ENCODE measurements around the gene DDAH2.
A peak's percentile ranks its signal among the peaks of the same experiment; 100 is the strongest.

DDAH2 gene

GRCh38 chr6:31739639-31740396 lies 10.7 kb upstream of the DDAH2 start, which contains the start of gene MSH5 (continued):
- TF ChIP-seq MEIS1 (CRISPR knock-in tag; IDR thresholded peaks at IDR 0.05; ENCODE audit: borderline replicate concordance) (no peak), ZSCAN5A (tag by site-specific recombination; IDR thresholded peaks at IDR 0.05) (peak; percentile 40; the same call in 1 of the 2 replicates), HIC1 (tag by site-specific recombination; IDR thresholded peaks at IDR 0.05) (0 out of 2 replicates have a peak, but pooled peaks have one; percentile 13), ZBTB26 (tag by site-specific recombination; optimal IDR thresholded peaks at IDR 0.05) (peak; percentile 99), KLF9 (tag by site-specific recombination; IDR thresholded peaks at IDR 0.05; ENCODE audit: low read depth) (peak; percentile 73; the same call in 1 of the 2 replicates), FEZF1 (tag by site-specific recombination; IDR thresholded peaks at IDR 0.05) (peak; percentile 92), ZNF830 (tag by site-specific recombination; IDR thresholded peaks at IDR 0.05; ENCODE audit: low read depth) (no peak), BCL11B (tag by site-specific recombination; IDR thresholded peaks at IDR 0.05; ENCODE audit: low read depth) (peak; percentile 89; the same call in 1 of the 2 replicates), ZSCAN30 (tag by site-specific recombination; IDR thresholded peaks at IDR 0.05) (peak; percentile 72), KLF17 (tag by site-specific recombination; IDR thresholded peaks at IDR 0.05) (peak; percentile 94), ZNF692 (tag by site-specific recombination; IDR thresholded peaks at IDR 0.05) (peak; percentile 71), PBX3 (CRISPR knock-in tag; IDR thresholded peaks at IDR 0.05) (peak; percentile 96)

- ChIA-PET CTCF (interaction anchor here (0.6 to 4.7 kb wide), 16 partner anchors 8 to 427 kb away, joined by 3 to 39 read pairs (median 4); partner anchors contain the start of genes CSNK2B, GPANK1, LY6G5C and VARS1), POLR2A (interaction anchor here (0.7 to 6.8 kb wide), 15 partner anchors 9 to 124 kb away, joined by 3 to 102 read pairs (median 4); partner anchors contain the start of genes ABHD16A, CSNK2B, DDAH2 and GPANK1)
- peak overlapping the region; percentile 63 for H3K27ac ChIP-seq (ENCODE audit: extremely low read depth, low read depth, low read length)
- TF ChIP-seq ZNF23 (tag by site-specific recombination; IDR thresholded peaks at IDR 0.05; ENCODE audit: borderline replicate concordance): no peak
- TF ChIP-seq WT1 (tag by site-specific recombination; IDR thresholded peaks at IDR 0.05): peak; percentile 97
- peak; percentile 70 for TF ChIP-seq ATF2 (tag by site-specific recombination; IDR thresholded peaks at IDR 0.05; ENCODE audit: low read depth)
- 0 out of 2 replicates have a peak, but pooled peaks have one; percentile 31 for TF ChIP-seq ZBTB17 (tag by site-specific recombination; IDR thresholded peaks at IDR 0.05)
- peak; percentile 16; the same call in 1 of the 2 replicates for TF ChIP-seq MZF1 (tag by site-specific recombination; IDR thresholded peaks at IDR 0.05; ENCODE audit: borderline replicate concordance)
- no peak for TF ChIP-seq ZNF341 (tag by site-specific recombination; IDR thresholded peaks at IDR 0.05; ENCODE audit: low read depth)
- peak; percentile 90 for TF ChIP-seq ZNF10 (tag by site-specific recombination; IDR thresholded peaks at IDR 0.05)
- TF ChIP-seq ZFP69B (tag by site-specific recombination; IDR thresholded peaks at IDR 0.05): peak; percentile 63
- TF ChIP-seq ZIC2 (tag by site-specific recombination; IDR thresholded peaks at IDR 0.05): peak; percentile 47
- peak; percentile 35 for TF ChIP-seq ZNF335 (tag by site-specific recombination; conservative IDR thresholded peaks at IDR 0.05)
Measured at GRCh38 chr6:31737991-31738979, 9.2 kb upstream of the DDAH2 start.

More at GRCh38 chr6:31737991-31738979, 9.2 kb upstream of the DDAH2 start:
- peaks cover 35% of the 10 kb centered on the region for H3K4me1 ChIP-seq (ENCODE audit: control insufficient read depth, insufficient read depth, low read length)
- peaks cover 14 to 36% of the 10 kb centered on the region in 2 experiments; a peak in 2 of 3 replicates for H3K36me3 ChIP-seq (ENCODE audit: control insufficient read depth in 2 of 2, insufficient read depth in 1 of 2, low read length in 2 of 2)
- H3K4me3 ChIP-seq (ENCODE audit: low read depth, low read length): no peak overlapping the region
- H3K9me3 ChIP-seq (ENCODE audit: control insufficient read depth, insufficient read depth, low read depth, low read length): no peaks in the 10 kb centered on the region

All from HEK293 (cell line).